GM23338 (cell line): ENCODE results near the gene TRAPPC3L. TPM values are rescaled to one million over a fixed set of nuclear protein-coding genes. Genes with fewer than 3 reads are reported as not detected.

ENCODE experiments used
- ATAC-seq: fragments of 200-7000 bp; cut with Tn5 transposase; 3 replicates; pipeline ENCODE4 v1.9.1; 2020
- DNase-seq: peaks from one replicate; pipeline ENCODE4 v3.0.0-alpha.2; 2015; ENCODE audit warnings: low spot score
- H2AFZ ChIP-seq: fragments of 200-600 bp; sonication (generic); 2 replicates; pipeline ENCODE4 v1.8.0; 2016; ENCODE audit warnings: antibody characterized with exemption, mild to moderate bottlenecking, moderate library complexity
- H3F3A ChIP-seq: fragments of 200-600 bp; sonication (generic); replicated peaks from 2 replicates; pipeline ENCODE4 v1.8.0; 2017; ENCODE audit warnings: antibody characterized with exemption, mixed run types, low read depth
- H3K27ac ChIP-seq: fragments of 200-600 bp; sonication (generic); 2 replicates; pipeline ENCODE4 v1.6.1; 2016; ENCODE audit warnings: low read depth
- H3K27me3 ChIP-seq: fragments of 200-600 bp; sonication (generic); 2 replicates; pipeline ENCODE4 v1.8.0; 2016; ENCODE audit warnings: mild to moderate bottlenecking, mixed run types, moderate library complexity; ENCODE audit not compliant: insufficient read depth
- H3K36me3 ChIP-seq: fragments of 200-600 bp; sonication (generic); 2 replicates; pipeline ENCODE4 v1.8.0; 2016; ENCODE audit warnings: mild to moderate bottlenecking; ENCODE audit not compliant: insufficient read depth
- H3K4me1 ChIP-seq: fragments of 200-600 bp; sonication (generic); 2 replicates; pipeline ENCODE4 v1.8.0; 2016; ENCODE audit warnings: mild to moderate bottlenecking, moderate library complexity; ENCODE audit not compliant: insufficient read depth
- H3K4me2 ChIP-seq: fragments of 200-600 bp; sonication (generic); 2 replicates; pipeline ENCODE4 v1.7.1; 2017; ENCODE audit warnings: mixed run types
- H3K4me3 ChIP-seq: fragments of 200-600 bp; sonication (generic); 2 replicates; pipeline ENCODE4 v1.6.1; 2016; ENCODE audit warnings: mixed run types
- H3K79me2 ChIP-seq: fragments of 200-600 bp; sonication (generic); replicated peaks from 2 replicates; pipeline ENCODE4 v1.8.0; 2017; ENCODE audit warnings: mild to moderate bottlenecking; ENCODE audit not compliant: insufficient read depth
- H3K9me2 ChIP-seq: fragments of 200-600 bp; sonication (generic); 2 replicates; pipeline ENCODE4 v1.8.0; 2017; ENCODE audit not compliant: insufficient read depth
- H4K20me1 ChIP-seq: fragments of 200-600 bp; sonication (generic); replicated peaks from 2 replicates; pipeline ENCODE4 v1.8.0; 2017; ENCODE audit warnings: mild to moderate bottlenecking; ENCODE audit not compliant: insufficient read depth
- H3K27ac Mint-ChIP-seq: 2 replicates; pipeline ENCODE4 v1.8.0; 2020; ENCODE audit warnings: inconsistent platforms, mild to moderate bottlenecking, moderate library complexity, mixed read lengths
- H3K27me3 Mint-ChIP-seq: 3 replicates; pipeline ENCODE4 v1.8.0; 2022; ENCODE audit warnings: low read depth, mild to moderate bottlenecking, moderate library complexity, mixed read lengths, inconsistent platforms; ENCODE audit not compliant: insufficient read depth, poor library complexity
- H3K36me3 Mint-ChIP-seq: 3 replicates; pipeline ENCODE4 v1.8.0; 2021; ENCODE audit warnings: low read depth, mild to moderate bottlenecking, inconsistent platforms, moderate library complexity, mixed read lengths
- H3K4me1 Mint-ChIP-seq: 3 replicates; pipeline ENCODE4 v1.8.0; 2020; ENCODE audit warnings: mild to moderate bottlenecking, inconsistent platforms, mixed read lengths
- H3K4me3 Mint-ChIP-seq: 3 replicates; pipeline ENCODE4 v1.8.0; 2021; ENCODE audit warnings: moderate library complexity, mild to moderate bottlenecking, inconsistent platforms, mixed read lengths
- H3K9me3 Mint-ChIP-seq: 3 replicates; pipeline ENCODE4 v1.8.0; 2020; ENCODE audit warnings: moderate library complexity, mild to moderate bottlenecking, inconsistent platforms, mixed read lengths
- CREB1 ChIP-seq: fragments of 250-450 bp; sonication (Bioruptor Pico); IDR thresholded peaks from 2 replicates; pipeline ENCODE4 v1.5.0; 2020; ENCODE audit warnings: low read depth, mild to moderate bottlenecking, moderate library complexity
- CTCF ChIP-seq, 2 experiments: fragments of 200-600 bp in 1 of 2; sonication (generic) in 1 of 2; conservative IDR thresholded peaks; 2 replicates each; pipeline versions ENCODE4 v1.5.1 to v1.6.1; 2016 to 2017; ENCODE audit warnings: antibody characterized with exemption in 2 of 2, low read depth in 2 of 2, mild to moderate bottlenecking in 2 of 2, moderate library complexity in 1 of 2
- EZH2 ChIP-seq: fragments of 200-600 bp; sonication (generic); IDR thresholded peaks from one replicate; pipeline ENCODE4 v1.8.0; 2017; ENCODE audit warnings: antibody characterized with exemption, mild to moderate bottlenecking, low read depth; ENCODE audit not compliant: unreplicated experiment
- EZH2phosphoT487 ChIP-seq: fragments of 200-600 bp; sonication (generic); IDR thresholded peaks from one replicate; pipeline ENCODE4 v1.8.1; 2018; ENCODE audit warnings: antibody characterized with exemption; ENCODE audit not compliant: unreplicated experiment
- JUNB ChIP-seq: IDR thresholded peaks from one replicate; pipeline ENCODE4 v1.6.1; 2016; ENCODE audit warnings: antibody characterized with exemption; ENCODE audit not compliant: unreplicated experiment
- NANOG ChIP-seq: IDR thresholded peaks from 2 replicates; pipeline ENCODE4 v1.6.1; 2016; ENCODE audit warnings: antibody characterized with exemption, borderline replicate concordance
- POLR2AphosphoS5 ChIP-seq: IDR thresholded peaks from 2 replicates; pipeline ENCODE4 v1.6.1; 2016; ENCODE audit warnings: antibody characterized with exemption, low read depth
- REST ChIP-seq: IDR thresholded peaks from one replicate; pipeline ENCODE4 v1.6.1; 2018; ENCODE audit warnings: antibody characterized with exemption; ENCODE audit not compliant: unreplicated experiment
- STAT1 ChIP-seq: IDR thresholded peaks from one replicate; pipeline ENCODE4 v1.6.1; 2016; ENCODE audit warnings: antibody characterized with exemption; ENCODE audit not compliant: unreplicated experiment
- ZNF114 ChIP-seq: fragments of 250-450 bp; sonication (Bioruptor Pico); IDR thresholded peaks from 2 replicates; pipeline ENCODE4 v1.5.0; 2020; ENCODE audit warnings: mild to moderate bottlenecking, moderate library complexity
- ZNF331 ChIP-seq: fragments of 250-450 bp; sonication (Bioruptor Pico); IDR thresholded peaks from 2 replicates; pipeline ENCODE4 v1.5.0; 2020; ENCODE audit warnings: low read depth, mild to moderate bottlenecking, moderate library complexity
- polyA plus RNA-seq: library from polyadenylated mRNA; unstranded; fragments of >200 nt; fragmentation: Nextera tagmentation; extraction: Ambion mirVana; gene quantifications from 2 replicates; pipeline ENCODE4 v1.2.1, GENCODE V29; 2016
- total RNA-seq: library from RNA; depleted of rRNA; stranded (reverse); fragments of >200 nt; shearing (Covaris generic); gene quantifications from 2 replicates; pipeline ENCODE4 v1.2.3, GENCODE V29; 2014

Gene TRAPPC3L
- total and polyA plus RNA-seq, 2 experiments from 2014 or later = not detected

DNA sequence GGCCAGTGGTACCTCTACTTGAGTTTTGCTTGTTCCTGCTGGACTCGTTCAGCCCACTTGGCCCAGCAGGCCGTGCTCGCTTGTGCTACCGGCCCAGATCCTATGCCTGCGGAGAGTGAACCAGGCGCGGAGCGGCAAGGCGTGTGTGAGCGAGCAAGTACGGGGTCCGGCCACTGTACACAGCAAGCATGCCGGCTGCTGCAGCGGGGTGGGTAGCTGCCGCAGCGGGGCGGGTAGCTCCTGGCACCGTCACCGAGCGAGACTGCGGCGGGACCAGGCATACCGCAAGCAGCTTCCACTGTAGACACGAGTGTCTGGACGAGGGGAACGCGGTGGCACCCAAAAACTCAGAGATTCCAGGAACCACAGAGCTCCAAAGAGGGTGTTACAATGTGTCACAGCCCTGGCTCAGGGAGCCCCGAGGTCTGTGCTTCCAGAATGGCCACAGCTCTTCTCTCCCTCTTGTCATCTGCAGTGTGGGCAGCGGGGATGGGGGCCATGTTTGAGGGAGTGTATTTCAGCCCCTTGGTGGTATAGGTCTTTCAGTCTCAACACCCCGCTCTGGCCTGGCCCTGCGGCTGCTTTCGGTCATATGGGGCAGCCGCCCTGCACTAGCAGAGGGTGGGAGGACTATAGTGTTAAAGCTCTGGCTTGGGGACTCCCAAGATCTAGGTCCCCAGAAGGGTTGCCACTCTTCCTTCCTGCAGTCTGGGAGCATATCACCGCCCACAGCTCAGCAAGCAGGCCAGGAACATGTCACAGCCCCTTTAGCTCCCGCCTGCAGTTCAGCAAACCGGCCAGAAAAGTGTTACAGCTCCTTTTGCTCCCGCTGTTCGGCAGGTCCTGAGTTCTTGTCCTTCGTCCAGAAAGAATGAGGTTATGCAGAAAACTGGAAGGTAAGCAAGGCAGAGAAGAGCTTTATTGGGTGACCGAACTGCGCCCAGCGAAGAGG is 19.7 kb upstream of the TRAPPC3L start:
- Mint-ChIP-seq H3K36me3 (no peaks in the 10 kb centered on the region), H3K27ac (no peak overlapping the region), H3K4me1 (peaks cover 4% of the 10 kb centered on the region), H3K9me3 (no peaks in the 10 kb centered on the region), H3K27me3 (no peaks in the 10 kb centered on the region), H3K4me3 (no peak overlapping the region)
- no peak overlapping the region for H3K4me2 ChIP-seq
- H3K4me1 ChIP-seq = peaks cover 3% of the 10 kb centered on the region; the same call in 1 of the 2 replicates
- DNase-seq (peak; percentile 25), ATAC-seq (peak; percentile 28)
- no peaks in the 10 kb centered on the region for H4K20me1 ChIP-seq
- H3K27me3 ChIP-seq = no peaks in the 10 kb centered on the region
- H3F3A ChIP-seq = no peaks in the 10 kb centered on the region
- H3K79me2 ChIP-seq = peaks cover 3% of the 10 kb centered on the region
- H3K9me2 ChIP-seq = no peaks in the 10 kb centered on the region
- H3K4me3 ChIP-seq = no peak overlapping the region
- TF ChIP-seq NANOG = no peak
- TF ChIP-seq CREB1 = no peak
- no peak for TF ChIP-seq JUNB
- TF ChIP-seq EZH2 = no peak
- no peak for TF ChIP-seq ZNF114 (CRISPR knock-in tag)
- no peak for TF ChIP-seq ZNF331 (CRISPR knock-in tag)
- no peak for TF ChIP-seq EZH2phosphoT487
- TF ChIP-seq REST = no peak
- no peak for TF ChIP-seq STAT1
- peak overlapping the region; percentile 86 for H2AFZ ChIP-seq
- H3K27ac ChIP-seq = no peak overlapping the region
- no peaks in the 10 kb centered on the region for H3K36me3 ChIP-seq

DNA sequence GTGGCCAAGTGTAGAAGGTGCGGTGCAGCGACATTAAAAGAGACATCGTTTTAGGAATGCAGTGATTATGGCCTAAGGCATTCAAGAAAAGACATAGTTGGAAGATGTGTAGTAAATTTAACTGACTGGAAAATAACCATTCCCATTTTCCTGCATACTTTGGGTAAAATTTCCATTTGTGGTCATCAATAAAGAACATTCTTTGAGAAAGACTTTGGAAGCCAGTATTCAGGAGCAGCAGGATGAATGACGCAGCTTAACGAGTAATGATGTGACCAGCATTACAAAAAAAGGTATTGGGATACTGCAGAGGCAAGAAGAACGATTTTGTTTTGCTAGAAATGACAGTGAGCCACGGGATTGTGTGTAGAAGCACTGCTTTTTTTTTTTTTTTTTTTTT is 18.8 kb upstream of the TRAPPC3L start:
- Histone ChIP-seq H3K27ac (no peak overlapping the region), H3K4me3 (no peak overlapping the region), H3K4me2 (no peak overlapping the region), H3K9me2 (no peaks in the 10 kb centered on the region), H3F3A (no peaks in the 10 kb centered on the region), H3K4me1 (no peaks in the 10 kb centered on the region), H3K79me2 (no peaks in the 10 kb centered on the region), H2AFZ (no peak overlapping the region), H4K20me1 (no peaks in the 10 kb centered on the region), H3K27me3 (no peaks in the 10 kb centered on the region), H3K36me3 (no peaks in the 10 kb centered on the region)
- no peaks in the 10 kb centered on the region for H3K27me3 Mint-ChIP-seq
- DNase-seq = no peak
- H3K36me3 Mint-ChIP-seq = no peaks in the 10 kb centered on the region
- H3K4me3 Mint-ChIP-seq = no peak overlapping the region
- H3K9me3 Mint-ChIP-seq = no peaks in the 10 kb centered on the region
- no peaks in the 10 kb centered on the region; the same call in 2 of the 3 replicates for H3K4me1 Mint-ChIP-seq
- H3K27ac Mint-ChIP-seq = no peak overlapping the region
- ATAC-seq = no peak
- TF ChIP-seq CREB1 (no peak), JUNB (no peak), ZNF114 (CRISPR knock-in tag) (no peak), POLR2AphosphoS5 (no peak), REST (no peak), NANOG (no peak), CTCF (conservative IDR thresholded peaks at IDR 0.05; ENCODE audit: low read depth in 2 of 2) (no peak), STAT1 (no peak), ZNF331 (CRISPR knock-in tag) (no peak), EZH2 (no peak)
